Cortex of kidney (tissue), 1 donor: ENCODE data around the gene PDXDC1.
"Not testable (repeated sequence)": the region's sequence is repeated elsewhere in the genome, so short reads cannot be mapped to it uniquely, and the experiment has no call there.

ENCODE experiments used
- DNase-seq: peaks from one replicate; lab custom pipeline; 2025; lab: John Stamatoyannopoulos, UW

The PDXDC1 gene, protein sequence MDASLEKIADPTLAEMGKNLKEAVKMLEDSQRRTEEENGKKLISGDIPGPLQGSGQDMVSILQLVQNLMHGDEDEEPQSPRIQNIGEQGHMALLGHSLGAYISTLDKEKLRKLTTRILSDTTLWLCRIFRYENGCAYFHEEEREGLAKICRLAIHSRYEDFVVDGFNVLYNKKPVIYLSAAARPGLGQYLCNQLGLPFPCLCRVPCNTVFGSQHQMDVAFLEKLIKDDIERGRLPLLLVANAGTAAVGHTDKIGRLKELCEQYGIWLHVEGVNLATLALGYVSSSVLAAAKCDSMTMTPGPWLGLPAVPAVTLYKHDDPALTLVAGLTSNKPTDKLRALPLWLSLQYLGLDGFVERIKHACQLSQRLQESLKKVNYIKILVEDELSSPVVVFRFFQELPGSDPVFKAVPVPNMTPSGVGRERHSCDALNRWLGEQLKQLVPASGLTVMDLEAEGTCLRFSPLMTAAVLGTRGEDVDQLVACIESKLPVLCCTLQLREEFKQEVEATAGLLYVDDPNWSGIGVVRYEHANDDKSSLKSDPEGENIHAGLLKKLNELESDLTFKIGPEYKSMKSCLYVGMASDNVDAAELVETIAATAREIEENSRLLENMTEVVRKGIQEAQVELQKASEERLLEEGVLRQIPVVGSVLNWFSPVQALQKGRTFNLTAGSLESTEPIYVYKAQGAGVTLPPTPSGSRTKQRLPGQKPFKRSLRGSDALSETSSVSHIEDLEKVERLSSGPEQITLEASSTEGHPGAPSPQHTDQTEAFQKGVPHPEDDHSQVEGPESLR

GRCh38 chr16:14974656-14975417, at the start of gene PDXDC1:
Gene PDXDC1, plus strand, starts transcription at chr16:14975026. Its CDS starts 174 bp downstream, at chr16:14975200.
- DNase-seq = peak; percentile 86

DNA sequence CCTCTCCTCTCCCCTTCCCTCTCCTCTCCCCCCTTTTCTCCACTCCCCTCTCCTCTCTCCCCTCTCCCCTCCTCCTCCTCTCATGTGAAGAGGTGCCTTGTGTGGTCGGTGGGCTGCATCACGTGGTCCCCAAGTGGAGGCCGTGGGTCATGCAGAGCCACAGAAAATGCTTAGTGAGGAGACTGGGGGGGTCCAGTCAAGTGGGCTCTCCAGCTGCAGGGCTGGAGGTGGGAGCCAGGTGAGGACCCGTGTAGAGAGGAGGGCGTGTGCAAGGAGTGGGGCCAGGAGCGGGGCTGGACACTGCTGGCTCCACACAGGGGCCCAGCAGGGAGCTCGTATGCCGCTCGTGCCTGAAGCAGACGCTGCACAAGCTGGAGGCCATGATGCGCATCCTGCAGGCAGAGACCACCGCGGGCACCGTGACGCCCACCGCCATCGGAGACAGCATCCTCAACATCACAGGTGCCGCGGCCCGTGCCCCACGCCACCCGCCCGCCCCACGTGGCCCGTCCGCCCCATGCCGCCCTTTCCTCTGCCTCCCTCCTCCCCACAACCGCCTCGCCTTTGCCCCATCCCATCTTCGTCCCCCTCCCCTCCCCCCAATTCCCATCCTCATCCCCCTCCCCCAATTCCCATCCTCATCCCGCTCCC, 46.6 kb upstream of the PDXDC1 start:
- not testable (repeated sequence) for DNase-seq

- DNase-seq = not testable (repeated sequence)
These were observed 45.6 kb upstream of the PDXDC1 start for GRCh38 chr16:14929176-14929575.

DNA sequence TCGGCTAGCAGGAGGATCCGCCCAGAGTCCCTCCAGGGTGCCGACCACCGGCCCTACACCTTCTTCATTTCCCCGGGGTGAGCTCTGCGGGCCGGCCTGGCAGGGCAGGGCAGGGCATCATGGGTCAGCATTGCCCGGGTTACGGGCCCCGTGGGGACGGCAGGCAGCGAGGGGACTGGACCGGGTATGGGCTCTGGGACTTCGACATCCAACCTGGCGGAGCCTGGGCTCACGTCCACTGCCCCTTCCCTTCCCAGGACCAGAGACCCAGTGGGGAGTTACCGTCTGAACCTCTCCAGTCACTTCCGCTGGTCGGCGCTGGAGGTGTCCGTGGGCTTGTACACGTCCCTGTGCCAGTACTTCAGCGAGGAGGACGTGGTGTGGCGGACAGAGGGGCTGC, 44.6 kb upstream of the PDXDC1 start:
- DNase-seq = not testable (repeated sequence)

DNA sequence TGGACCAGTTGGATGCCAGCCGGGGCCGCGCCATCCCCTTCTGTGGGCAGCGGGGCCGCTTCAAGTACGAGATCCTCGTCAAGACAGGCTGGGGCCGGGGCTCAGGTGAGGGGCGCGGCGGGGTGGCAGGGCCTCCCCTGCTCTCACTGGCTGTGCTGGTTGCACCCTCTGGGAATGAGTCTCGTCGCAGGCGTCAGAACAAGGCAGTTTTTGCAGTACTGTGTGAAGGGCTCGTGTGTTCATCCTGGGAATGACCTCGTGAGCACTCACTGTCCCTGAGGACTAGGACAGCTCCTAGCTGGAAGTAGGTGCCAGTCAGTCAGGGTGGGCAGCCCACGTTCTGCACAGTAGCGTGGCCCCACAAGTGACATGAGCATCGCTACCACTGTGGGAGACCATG, 43.9 kb upstream of the PDXDC1 start:
- not testable (repeated sequence) for DNase-seq

DNA sequence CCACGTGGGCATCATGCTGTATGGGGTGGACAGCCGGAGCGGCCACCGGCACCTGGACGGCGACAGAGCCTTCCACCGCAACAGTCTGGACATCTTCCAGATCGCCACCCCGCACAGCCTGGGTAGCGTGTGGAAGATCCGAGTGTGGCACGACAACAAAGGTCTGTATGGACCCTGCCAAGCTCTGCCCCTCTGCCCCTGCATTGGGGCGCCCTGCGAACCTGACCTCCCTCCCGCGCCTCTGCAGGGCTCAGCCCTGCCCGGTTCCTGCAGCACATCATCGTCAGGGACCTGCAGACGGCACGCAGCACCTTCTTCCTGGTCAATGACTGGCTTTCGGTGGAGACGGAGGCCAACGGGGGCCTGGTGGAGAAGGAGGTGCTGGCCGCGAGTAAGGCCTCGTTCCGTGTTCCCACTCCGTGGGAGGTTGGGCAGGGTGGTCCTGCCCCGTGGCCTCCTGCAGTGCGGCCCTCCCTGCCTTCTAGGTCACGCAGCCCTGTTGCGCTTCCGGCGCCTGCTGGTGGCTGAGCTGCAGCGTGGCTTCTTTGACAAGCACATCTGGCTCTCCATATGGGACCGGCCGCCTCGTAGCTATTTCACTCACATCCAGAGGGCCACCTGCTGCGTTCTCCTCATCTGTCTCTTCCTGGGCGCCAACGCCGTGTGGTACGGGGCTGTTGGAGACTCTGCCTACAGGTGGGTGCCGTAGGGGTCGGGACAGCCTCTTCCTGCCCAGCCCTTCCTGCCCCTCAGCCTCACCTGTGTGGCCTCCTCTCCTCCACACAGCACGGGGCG, 42.0 kb upstream of the PDXDC1 start:
- not testable (repeated sequence) for DNase-seq

DNA sequence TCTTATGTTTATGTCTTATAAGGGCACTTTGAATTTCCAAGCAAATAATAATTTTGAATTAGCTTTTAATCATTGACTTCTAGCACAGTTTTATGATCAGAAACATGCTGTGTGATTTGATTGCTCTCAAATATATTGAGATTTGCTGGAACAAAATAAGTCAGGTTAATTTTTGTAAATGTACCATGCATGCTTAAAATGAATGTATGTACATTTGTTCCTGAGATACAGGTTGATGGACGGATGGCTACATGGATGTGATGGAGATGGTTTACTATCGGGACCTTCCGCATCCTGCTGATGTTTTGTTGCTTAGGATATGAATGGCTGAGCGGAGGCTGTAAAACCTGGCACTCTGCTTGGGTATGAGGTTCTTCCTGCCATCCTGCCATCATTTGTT, 37.7 kb upstream of the PDXDC1 start, which contains the start of gene NPIPA1:
Gene NPIPA1 (plus strand): TSS at position 301 of the 400 bp plus-strand sequence. CDS start 0 bp downstream, at position 301.
- not testable (repeated sequence) for DNase-seq

- DNase-seq = not testable (repeated sequence)
These were observed 36.8 kb upstream of the PDXDC1 start for GRCh38 chr16:14937994-14938393.

DNA sequence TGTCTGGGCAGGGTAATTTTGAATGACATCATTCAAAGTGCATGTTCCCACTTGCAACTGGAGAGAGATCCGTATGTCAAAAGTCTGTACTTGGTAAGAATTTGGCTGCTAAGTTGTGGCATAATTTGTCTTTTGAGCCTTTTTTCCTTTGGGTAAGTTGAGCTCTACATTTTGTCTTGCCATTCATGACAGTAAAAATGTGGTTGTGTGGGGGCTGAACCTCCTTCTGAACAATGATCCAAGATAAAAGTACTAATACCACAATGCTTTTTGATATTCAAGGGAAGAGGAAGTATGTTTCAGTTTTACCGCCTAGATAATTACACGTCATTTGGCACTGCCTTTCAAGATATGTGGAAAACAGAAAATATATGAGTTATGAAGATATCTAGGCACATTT, 32.1 kb upstream of the PDXDC1 start:
- DNase-seq = not testable (repeated sequence)

DNA sequence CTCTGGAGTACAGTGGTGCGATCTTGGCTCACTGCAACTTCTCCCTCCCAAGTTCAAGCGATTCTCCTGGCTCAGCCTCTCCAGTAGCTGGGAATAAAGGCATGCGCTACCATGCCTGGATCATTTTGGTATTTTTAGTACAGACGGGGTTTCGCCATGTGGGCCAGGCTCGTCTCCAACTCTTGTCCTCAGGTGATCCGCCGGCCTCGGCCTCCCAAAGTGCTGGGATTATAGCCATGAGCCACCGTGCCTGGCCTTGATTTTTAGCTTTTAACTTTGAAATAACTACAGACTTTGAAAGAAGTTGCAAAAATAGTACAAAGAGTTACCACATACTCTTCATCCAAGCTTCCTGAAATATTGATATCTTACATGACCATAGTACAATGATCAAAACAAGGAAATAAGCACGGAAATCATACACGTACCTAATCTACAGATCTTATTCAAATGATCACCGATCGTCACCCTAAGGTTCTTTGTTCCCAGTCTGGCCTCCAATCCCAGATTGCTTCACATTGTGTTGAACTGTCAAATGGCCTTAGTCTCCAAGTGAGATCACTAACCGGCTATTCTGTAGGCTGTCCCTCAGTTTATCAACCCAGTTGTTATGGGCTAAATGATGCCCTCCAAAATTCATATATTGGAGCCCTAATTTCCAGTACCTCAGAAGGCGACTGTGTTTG, 19.1 kb upstream of the PDXDC1 start:
- DNase-seq = no peak

DNA sequence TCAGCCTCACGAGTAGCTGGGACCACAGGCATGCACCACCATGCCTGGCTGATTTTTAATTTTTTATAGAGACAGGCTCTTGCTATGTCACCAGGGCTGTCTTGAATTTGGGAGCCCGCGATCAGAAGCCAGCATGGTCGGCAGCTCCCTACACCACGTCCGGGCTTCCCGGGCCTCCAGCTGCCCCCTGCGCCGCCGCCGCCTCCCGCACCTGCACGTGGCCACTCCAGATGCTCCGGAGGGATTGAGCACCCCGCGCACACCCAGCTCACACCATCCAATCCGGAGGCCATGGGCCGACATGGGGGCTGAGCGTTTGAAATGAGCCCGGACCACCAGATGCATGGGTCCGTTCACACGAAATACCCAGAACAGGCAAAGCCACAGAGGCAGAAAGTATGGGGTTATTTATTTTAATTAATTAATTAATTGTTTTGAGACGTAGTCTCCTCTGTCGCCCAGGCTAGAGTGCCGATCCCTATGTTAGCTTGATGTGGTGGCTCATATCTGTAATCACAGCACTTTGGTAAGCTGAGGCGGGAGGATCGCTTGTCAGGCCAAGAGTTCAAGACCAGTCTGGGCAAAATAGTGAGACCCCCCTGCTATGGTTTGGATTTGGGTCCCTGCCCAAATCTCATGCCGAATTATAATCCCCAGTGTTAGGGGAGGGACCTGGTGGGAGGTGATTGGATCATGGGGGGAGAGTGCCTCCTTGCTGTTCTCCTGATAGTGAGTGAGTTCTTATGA, 17.1 kb upstream of the PDXDC1 start:
- DNase-seq = no peak

- DNase-seq = no peak
These were observed 16.6 kb upstream of the PDXDC1 start for GRCh38 chr16:14958323-14958600.

DNA sequence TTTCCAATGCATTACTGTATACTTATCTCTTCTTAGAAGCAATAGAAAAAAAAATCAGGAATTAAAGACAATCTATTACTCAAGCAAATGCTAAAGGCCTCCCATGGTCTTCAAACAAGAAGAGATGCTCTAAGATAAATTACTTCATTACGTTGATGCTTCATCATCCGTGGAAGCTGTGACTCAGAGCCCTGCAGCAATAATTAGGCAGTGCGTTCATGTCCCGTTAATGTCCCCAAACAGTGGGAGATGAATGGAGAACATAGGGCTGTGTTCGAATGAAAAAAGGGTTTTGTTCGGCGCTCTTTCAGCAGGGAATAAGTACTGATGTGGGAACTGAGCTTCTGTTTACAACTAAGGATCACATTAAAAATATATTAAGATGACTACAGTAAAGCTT, 15.9 kb upstream of the PDXDC1 start:
- no peak for DNase-seq

DNA sequence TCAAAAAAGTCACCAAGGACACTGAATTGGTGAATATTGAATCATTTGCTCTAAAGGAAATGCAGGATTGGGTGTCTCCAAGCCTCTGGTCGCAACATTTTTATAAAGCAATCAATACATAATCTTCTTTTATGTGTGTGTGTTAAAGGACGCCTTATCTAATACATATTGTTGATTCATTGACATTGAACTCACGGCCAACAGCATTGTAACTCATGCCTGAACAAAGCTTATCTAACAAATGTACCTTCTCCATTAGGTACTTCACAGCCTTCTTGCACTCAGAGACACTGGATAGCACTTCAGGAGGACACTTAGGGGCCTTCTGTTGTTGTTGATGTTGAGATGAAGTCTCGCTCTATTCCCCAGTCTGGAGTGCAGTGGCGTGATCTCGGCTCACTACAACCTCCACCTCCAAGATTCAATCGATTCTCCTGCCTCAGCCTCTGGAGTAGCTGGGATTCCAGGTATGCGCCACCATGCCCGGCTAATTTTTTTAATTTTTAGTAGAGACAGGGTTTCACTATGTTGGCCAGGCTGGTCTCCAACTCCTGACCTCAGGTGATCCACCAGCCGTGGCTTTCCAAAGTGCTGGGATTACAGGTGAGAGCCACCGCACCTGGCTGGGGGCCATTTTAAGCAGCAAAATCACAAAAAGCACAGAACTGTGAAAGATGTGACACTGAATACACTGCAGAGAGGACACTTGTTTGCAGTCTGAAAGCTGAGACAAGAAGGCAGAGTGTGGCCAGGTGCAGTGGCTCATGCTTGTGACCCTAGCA, 13.2 kb upstream of the PDXDC1 start:
- DNase-seq = no peak

- no peak for DNase-seq
These were observed 11.3 kb upstream of the PDXDC1 start for GRCh38 chr16:14963281-14964173.

- DNase-seq = no peak
These were observed 9.5 kb upstream of the PDXDC1 start for GRCh38 chr16:14965328-14965727.

DNA sequence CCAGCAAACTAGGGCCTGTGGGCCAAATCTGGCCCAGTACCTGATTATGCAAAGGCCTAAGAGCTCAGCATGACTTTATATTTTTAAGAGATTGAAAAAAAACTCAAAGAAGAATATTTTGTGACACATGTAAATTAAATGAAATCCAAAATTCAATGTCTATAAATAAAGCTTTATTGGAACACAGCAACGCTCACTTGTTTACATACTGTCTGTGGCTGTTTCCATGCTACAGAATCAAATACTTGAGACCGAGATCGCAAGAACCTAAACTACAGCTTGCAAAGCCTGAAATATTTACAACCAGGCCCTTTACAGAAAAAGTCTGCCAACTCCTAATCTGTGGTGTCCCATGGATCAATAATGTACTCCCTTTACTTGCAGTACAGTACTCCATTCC, 5.0 kb upstream of the PDXDC1 start:
- DNase-seq = not testable (repeated sequence)
